ENCODE results near the gene COX7A2L.

DNA sequence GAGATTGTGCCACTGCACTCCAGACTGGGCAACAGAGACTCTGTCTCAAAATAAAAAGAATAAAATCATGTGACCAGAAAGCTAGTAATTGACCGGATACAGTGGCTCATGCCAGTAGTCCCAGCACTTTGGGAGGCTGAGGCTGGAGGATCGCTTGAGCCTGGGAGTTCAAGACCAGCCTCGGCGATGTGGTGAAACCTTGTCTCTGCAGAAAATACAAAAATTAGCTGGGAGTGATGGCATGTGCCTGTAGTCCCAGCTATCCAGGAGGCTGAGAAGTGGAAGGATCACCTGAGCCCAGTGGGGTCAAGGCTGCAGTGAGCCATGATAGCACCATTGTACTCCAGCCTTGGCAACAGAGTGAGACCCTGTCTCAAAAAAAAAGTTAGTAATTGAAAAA is 36.8 kb downstream of the COX7A2L start:
- TF ChIP-seq POLR2A (IDR thresholded peaks at IDR 0.05) (no peak), CTCF (IDR thresholded peaks at IDR 0.05 in 4 of 5, conservative IDR thresholded peaks at IDR 0.05 in 1 of 5) (no peak)
